Posterior vena cava (tissue), 2 donors: ENCODE data around the gene HS3ST6. TPM values are rescaled to one million over a fixed set of nuclear protein-coding genes. Genes with fewer than 3 reads are reported as not detected.
"Not testable (repeated sequence)": the region's sequence is repeated elsewhere in the genome, so short reads cannot be mapped to it uniquely, and the experiment has no call there.

ENCODE experiments used
- DNase-seq: peaks from one replicate; pipeline ENCODE4 v3.0.0-alpha.2; 2020; ENCODE audit warnings: low spot score
- intact Hi-C, 2 donors: fragments of 100-400 bp; cut with DNase I; formaldehyde crosslinking; loops; one replicate each; pipeline versions ENCODE4 v1.14.1 to v1.14.2; 2022 to 2023
- total RNA-seq, 2 donors: library from RNA; stranded (reverse); fragmentation: NEBNext Ultra II Directional; extraction: Animal tissue kit (Norgen Biotek cat#: 25700); gene quantifications; one replicate each; pipeline ENCODE4 v1.2.1, GENCODE V29; 2021
- donor health status: DM: yes; HTN: yes; CAD: no.
- donor health status: DM: yes; HTN: yes; CAD: no.

Gene HS3ST6
- total RNA-seq, 2 donors from 2014 or later = not detected

GRCh38 chr16:1914084-1914608 lies 4.1 kb downstream of the HS3ST6 start:
- no peak for DNase-seq
- intact Hi-C loops = no loop called here

- DNase-seq = no peak
- intact Hi-C loops = no loop called here
These were observed 4.7 kb downstream of the HS3ST6 start for GRCh38 chr16:1913327-1914083.

- DNase-seq = no peak
- intact Hi-C loops = no loop called here
These were observed 6.0 kb downstream of the HS3ST6 start for GRCh38 chr16:1912215-1912543.

GRCh38 chr16:1911467-1912214 lies 6.6 kb downstream of the HS3ST6 start:
- DNase-seq = no peak
- intact Hi-C loops = no loop called here

GRCh38 chr16:1909561-1910231 lies 8.5 kb downstream of the HS3ST6 start:
- DNase-seq = no peak
- intact Hi-C loops = no loop called here

- DNase-seq = no peak
These were observed 9.2 kb downstream of the HS3ST6 start for GRCh38 chr16:1908983-1909382.

GRCh38 chr16:1908184-1908583 lies 10.0 kb downstream of the HS3ST6 start:
- intact Hi-C loops = no loop called here
- no peak for DNase-seq

More at GRCh38 chr16:1908983-1909382, 9.2 kb downstream of the HS3ST6 start:
- intact Hi-C loops = no loop called here

- intact Hi-C loops = no loop called here
- no peak for DNase-seq
These were observed 10.9 kb downstream of the HS3ST6 start for GRCh38 chr16:1907226-1907860.

- intact Hi-C loops = no loop called here
These were observed 11.4 kb downstream of the HS3ST6 start for GRCh38 chr16:1906846-1907165.

GRCh38 chr16:1906055-1906845 lies 12.0 kb downstream of the HS3ST6 start:
- no peak for DNase-seq
- intact Hi-C loops = no loop called here

More at GRCh38 chr16:1906846-1907165, 11.4 kb downstream of the HS3ST6 start:
- no peak for DNase-seq

GRCh38 chr16:1903845-1904840 lies 14.1 kb downstream of the HS3ST6 start:
- DNase-seq = no peak
- intact Hi-C loops = no loop called here

GRCh38 chr16:1903220-1903574 lies 15.0 kb downstream of the HS3ST6 start:
- no peak for DNase-seq
- intact Hi-C loops = no loop called here

GRCh38 chr16:1902547-1903219 lies 15.5 kb downstream of the HS3ST6 start:
- intact Hi-C loops = no loop called here
- DNase-seq = no peak

- DNase-seq = no peak
- intact Hi-C loops = no loop called here
These were observed 17.8 kb downstream of the HS3ST6 start for GRCh38 chr16:1900452-1900774.

GRCh38 chr16:1899641-1900451 lies 18.4 kb downstream of the HS3ST6 start:
- intact Hi-C loops = no loop called here
- DNase-seq = no peak

GRCh38 chr16:1897692-1898091 lies 20.5 kb downstream of the HS3ST6 start:
- intact Hi-C loops, DNase-seq: not testable (repeated sequence)
